ENCODE results near the gene CFAP206. TPM values are rescaled to one million over a fixed set of nuclear protein-coding genes. Genes with fewer than 3 reads are reported as not detected.
A peak's percentile ranks its signal among the peaks of the same experiment; 100 is the strongest.

Gene CFAP206, protein sequence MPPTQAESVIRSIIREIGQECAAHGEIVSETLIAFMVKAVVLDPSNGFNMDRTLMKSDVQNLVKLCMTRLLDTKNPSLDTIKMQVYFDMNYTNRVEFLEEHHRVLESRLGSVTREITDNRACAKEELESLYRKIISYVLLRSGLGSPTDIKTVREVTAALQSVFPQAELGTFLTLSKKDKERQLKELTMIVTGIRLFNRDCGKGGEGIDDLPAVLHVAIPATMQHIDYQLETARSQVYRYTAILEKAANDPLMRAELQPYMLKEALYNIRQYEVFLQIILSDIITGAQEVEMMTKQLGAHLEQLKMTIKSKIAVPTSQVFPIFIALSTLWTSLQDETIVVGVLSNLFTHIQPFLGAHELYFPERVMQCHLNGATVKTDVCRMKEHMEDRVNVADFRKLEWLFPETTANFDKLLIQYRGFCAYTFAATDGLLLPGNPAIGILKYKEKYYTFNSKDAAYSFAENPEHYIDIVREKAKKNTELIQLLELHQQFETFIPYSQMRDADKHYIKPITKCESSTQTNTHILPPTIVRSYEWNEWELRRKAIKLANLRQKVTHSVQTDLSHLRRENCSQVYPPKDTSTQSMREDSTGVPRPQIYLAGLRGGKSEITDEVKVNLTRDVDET
- polyA plus RNA-seq (2013, experiment 1 of 4), result 2.1 TPM
- polyA plus RNA-seq (2013, experiment 2 of 4), result 2.2 TPM
- polyA plus RNA-seq (2013, experiment 3 of 4), result 1.3 TPM
- 1.3 TPM for polyA plus RNA-seq (2013, experiment 4 of 4)

DNA sequence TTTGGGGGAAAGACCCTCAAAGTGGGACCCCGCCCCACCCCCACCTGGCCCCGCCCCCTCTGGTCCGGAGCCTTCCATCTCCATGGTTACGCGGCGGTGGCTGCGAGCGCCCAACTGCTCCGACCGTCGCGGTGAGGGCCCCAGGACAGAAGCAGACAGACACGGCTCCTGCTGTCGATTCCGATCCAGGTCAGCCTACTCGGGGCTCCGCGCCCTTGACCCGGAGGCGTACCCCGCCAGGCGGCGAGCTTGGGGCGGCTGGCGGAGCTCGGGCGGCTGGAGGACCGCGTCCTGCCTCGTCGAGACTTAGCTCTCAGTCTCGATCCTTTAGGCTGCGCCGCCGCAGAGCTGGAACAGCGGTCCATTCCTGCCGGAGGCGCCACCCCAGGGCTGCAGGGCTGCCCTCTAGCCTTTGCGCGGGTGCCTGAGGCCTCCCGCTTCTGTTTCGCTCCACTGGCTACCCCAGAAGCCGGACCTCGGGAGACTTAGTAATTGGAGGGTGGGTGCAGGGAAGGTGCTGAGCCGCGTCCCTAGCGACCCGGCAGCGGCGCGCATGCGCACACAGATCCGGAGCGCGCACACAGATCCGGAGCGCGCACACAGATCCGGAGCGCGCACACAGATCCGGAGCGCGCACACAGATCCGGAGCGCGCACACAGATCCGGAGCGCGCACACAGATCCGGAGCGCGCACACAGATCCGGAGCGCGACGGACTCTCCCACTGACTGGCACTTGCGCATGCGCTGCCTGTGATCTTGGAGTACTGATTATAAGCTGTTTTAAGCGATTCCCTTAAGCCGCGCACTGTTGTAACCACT is at the start of gene CFAP206:
TSS of gene CFAP206 (plus strand) at position 72 of the 820 bp plus-strand sequence. CDS start 1,868 bp downstream, outside the sequence.
- H3K27ac ChIP-seq (ENCODE audit: insufficient read depth, low read depth, low read length, poor library complexity, severe bottlenecking), result peak within 1 kb of the TSS; percentile 76
- H3K9me3 ChIP-seq (ENCODE audit: control insufficient read depth, low read length), result no peaks in the 10 kb centered on the region
- 0% methylated on average over 77 to 82 of the region's 82 CpGs for WGBS, 2 experiments

DNA sequence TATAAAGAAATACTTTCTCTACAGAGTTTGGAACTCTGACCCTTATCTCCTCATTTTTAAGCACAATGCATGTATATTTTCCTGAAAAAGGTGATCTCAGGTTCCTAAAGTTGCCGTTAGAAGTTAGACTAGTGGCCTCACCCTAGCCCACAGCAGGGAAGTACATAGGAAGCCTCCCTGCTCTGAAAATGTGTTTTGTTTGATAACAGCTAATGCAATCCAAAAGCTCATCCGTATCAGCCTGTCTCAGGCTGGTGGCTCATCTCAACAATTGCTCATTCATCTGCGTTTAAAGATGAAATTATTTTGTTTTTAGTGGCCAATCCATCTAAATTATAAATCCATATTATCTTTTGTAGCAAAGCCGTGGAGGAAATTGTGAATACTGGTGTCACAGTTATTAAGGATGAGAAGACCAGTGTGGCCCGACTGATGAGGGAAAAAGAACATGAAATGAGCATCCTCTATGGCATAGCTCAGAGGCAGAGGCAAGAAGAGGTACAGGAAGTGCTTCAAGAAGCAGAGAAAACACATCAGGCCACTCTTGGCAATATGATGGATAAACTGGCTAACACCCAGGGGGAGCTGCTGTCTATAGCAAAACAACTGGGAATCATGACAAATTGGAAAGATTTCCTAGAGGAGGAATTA is 43.0 kb upstream of the CFAP206 start:
- Histone ChIP-seq H3K27ac (ENCODE audit: insufficient read depth, low read depth, low read length, poor library complexity, severe bottlenecking) (no peak overlapping the region), H3K4me1 (ENCODE audit: control insufficient read depth, insufficient read depth, low read length) (no peaks in the 10 kb centered on the region), H3K36me3 (ENCODE audit: control insufficient read depth, insufficient read depth, low read length) (no peaks in the 10 kb centered on the region), H3K4me3 (ENCODE audit: insufficient read depth, low read depth, low read length) (no peak overlapping the region), H3K9me3 (ENCODE audit: control insufficient read depth, low read length) (no peaks in the 10 kb centered on the region), H3K27me3 (ENCODE audit: control insufficient read depth, insufficient read depth, low read length, poor library complexity, severe bottlenecking) (no peaks in the 10 kb centered on the region)
- 95 to 97% methylated on average over 4 to 5 of the region's 5 CpGs for WGBS, 2 experiments

More for the DNA sequence above, at the start of gene CFAP206:
- Histone ChIP-seq H3K4me1 (ENCODE audit: control insufficient read depth, insufficient read depth, low read length) (no peaks in the 10 kb centered on the region), H3K27me3 (ENCODE audit: control insufficient read depth, insufficient read depth, low read length, poor library complexity, severe bottlenecking) (no peaks in the 10 kb centered on the region), H3K36me3 (ENCODE audit: control insufficient read depth, insufficient read depth, low read length) (no peaks in the 10 kb centered on the region), H3K4me3 (ENCODE audit: insufficient read depth, low read depth, low read length) (peak within 1 kb of the TSS; percentile 84)

DNA sequence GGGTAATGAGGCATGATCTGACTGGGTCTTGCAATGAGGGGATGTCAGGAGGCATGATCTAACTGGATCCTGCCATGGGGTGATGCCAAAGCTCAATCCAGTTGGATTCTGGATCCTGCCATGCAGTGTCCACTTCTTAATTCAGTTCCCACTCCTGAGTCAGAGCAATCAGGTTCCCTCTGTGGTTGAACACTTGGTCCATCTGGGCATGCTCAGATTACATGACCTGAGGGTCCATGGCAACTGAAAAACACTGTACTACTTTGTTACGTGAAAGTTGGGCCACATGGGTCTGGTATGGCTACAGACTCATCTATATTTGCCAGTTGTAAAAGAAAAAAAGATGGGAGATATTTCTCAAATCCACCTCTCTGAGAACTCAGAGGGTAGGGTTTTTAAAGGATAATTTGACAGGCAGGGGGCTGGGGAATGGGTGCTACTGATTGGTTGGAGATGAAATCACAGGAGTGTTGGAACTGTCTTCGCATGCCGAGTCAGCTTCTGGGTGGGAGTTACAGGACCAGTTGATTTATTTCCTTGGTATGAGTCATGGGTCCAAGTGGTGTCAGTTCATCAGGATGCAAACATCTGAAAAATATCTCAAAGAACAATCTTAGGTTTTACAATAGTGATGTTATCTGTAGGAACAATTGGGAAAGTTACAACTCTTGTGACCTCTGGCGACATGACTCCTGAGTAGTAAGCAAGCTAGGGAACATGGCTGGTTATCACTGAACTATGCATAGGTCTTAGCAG is 41.5 kb upstream of the CFAP206 start:
- Histone ChIP-seq H3K27ac (ENCODE audit: insufficient read depth, low read depth, low read length, poor library complexity, severe bottlenecking) (no peak overlapping the region), H3K27me3 (ENCODE audit: control insufficient read depth, insufficient read depth, low read length, poor library complexity, severe bottlenecking) (no peaks in the 10 kb centered on the region), H3K4me3 (ENCODE audit: insufficient read depth, low read depth, low read length) (no peak overlapping the region), H3K4me1 (ENCODE audit: control insufficient read depth, insufficient read depth, low read length) (no peaks in the 10 kb centered on the region), H3K9me3 (ENCODE audit: control insufficient read depth, low read length) (no peaks in the 10 kb centered on the region), H3K36me3 (ENCODE audit: control insufficient read depth, insufficient read depth, low read length) (no peaks in the 10 kb centered on the region)
- WGBS, 2 experiments, result 98% methylated on average over 4 of the region's 4 CpGs

DNA sequence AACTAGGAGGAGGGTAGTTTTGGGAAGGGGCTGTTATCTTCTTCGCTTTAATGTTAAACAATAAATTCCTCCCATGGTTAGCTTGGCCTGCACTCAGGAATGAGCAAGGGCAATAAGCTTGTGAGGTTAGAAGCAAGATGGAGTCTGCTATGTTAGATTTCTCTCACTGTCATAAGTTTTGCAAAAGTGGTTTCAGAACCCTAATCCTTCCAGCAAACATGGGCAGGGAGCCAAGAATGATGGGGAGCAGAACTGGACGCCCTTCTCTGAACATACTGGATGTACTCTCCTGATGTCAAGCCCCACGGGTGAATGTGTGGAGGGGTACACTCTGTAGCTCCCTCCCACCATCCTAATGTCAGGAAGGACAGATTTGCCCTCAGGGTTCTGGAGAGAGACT is 40.9 kb upstream of the CFAP206 start:
- Histone ChIP-seq H3K36me3 (ENCODE audit: control insufficient read depth, insufficient read depth, low read length) (no peaks in the 10 kb centered on the region), H3K27me3 (ENCODE audit: control insufficient read depth, insufficient read depth, low read length, poor library complexity, severe bottlenecking) (no peaks in the 10 kb centered on the region), H3K27ac (ENCODE audit: insufficient read depth, low read depth, low read length, poor library complexity, severe bottlenecking) (no peak overlapping the region), H3K9me3 (ENCODE audit: control insufficient read depth, low read length) (no peaks in the 10 kb centered on the region), H3K4me1 (ENCODE audit: control insufficient read depth, insufficient read depth, low read length) (no peaks in the 10 kb centered on the region), H3K4me3 (ENCODE audit: insufficient read depth, low read depth, low read length) (no peak overlapping the region)
- 90 to 92% methylated on average over 3 of the region's 3 CpGs for WGBS, 2 experiments

DNA sequence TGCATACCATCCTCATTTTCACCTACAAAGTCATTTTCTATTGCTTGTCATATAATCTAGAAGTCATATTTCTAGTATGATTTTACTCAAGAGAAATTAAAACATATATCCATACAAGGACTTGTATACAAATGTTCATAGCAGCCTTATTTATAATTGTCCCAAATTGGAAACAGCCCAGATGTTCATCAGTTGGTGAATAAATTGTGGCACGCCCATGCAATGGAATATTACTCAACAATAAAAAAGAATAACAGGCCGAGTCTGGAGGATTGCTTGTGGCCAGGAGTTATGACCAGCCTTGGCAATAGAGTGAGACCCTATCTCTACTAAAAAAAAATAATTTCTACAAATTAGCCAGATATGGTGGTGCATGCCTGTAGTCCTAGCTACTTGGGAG is 34.4 kb upstream of the CFAP206 start:
- Histone ChIP-seq H3K9me3 (ENCODE audit: control insufficient read depth, low read length) (peaks cover 5% of the 10 kb centered on the region), H3K27me3 (ENCODE audit: control insufficient read depth, insufficient read depth, low read length, poor library complexity, severe bottlenecking) (no peaks in the 10 kb centered on the region), H3K4me1 (ENCODE audit: control insufficient read depth, insufficient read depth, low read length) (no peaks in the 10 kb centered on the region), H3K27ac (ENCODE audit: insufficient read depth, low read depth, low read length, poor library complexity, severe bottlenecking) (no peak overlapping the region), H3K36me3 (ENCODE audit: control insufficient read depth, insufficient read depth, low read length) (no peaks in the 10 kb centered on the region), H3K4me3 (ENCODE audit: insufficient read depth, low read depth, low read length) (no peak overlapping the region)
- 88 to 100% methylated on average over 2 of the region's 2 CpGs for WGBS, 2 experiments

DNA sequence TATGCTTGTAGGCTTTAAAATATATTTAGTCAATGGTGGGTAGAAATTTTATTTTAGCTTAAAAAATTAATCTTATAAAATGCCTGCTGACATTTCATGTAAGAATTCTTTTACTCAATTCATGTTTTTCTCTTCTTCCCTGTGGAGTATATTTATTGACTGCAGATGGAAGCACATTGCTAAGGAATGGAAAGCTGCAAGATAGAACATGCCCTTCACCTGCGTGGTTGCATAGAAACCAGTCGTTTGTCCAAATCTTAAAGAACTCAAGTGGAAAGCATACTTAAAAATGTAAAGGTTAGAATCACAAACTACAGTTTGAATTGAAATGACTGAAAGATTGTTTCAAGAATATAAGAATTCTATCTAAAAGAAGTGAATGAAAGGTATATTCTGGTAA is 32.5 kb upstream of the CFAP206 start:
- Histone ChIP-seq H3K4me3 (ENCODE audit: insufficient read depth, low read depth, low read length) (no peak overlapping the region), H3K4me1 (ENCODE audit: control insufficient read depth, insufficient read depth, low read length) (no peaks in the 10 kb centered on the region)
- 93 to 97% methylated on average over 2 of the region's 2 CpGs for WGBS, 2 experiments

DNA sequence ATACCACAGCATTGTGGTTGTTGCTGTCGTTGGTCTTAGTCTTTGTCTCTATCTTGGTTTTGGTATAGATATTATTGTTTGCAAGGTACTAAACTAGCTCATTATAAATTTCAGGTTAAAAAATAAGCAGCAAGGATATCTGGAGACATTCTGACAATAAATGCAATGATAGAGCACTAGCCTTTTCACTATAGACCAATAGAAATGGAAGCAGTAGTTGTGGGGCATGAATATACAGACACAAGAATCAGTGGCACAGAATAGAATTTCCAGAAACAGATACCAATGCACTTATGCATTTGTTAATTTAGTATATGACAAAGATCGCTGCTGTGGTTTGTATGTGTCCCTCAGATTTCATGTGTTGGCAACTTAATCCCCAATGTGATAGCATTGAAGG is 31.1 kb upstream of the CFAP206 start:
- Histone ChIP-seq H3K4me1 (ENCODE audit: control insufficient read depth, insufficient read depth, low read length) (no peaks in the 10 kb centered on the region), H3K27me3 (ENCODE audit: control insufficient read depth, insufficient read depth, low read length, poor library complexity, severe bottlenecking) (no peaks in the 10 kb centered on the region), H3K9me3 (ENCODE audit: control insufficient read depth, low read length) (peaks cover 5% of the 10 kb centered on the region), H3K36me3 (ENCODE audit: control insufficient read depth, insufficient read depth, low read length) (no peaks in the 10 kb centered on the region), H3K27ac (ENCODE audit: insufficient read depth, low read depth, low read length, poor library complexity, severe bottlenecking) (no peak overlapping the region), H3K4me3 (ENCODE audit: insufficient read depth, low read depth, low read length) (no peak overlapping the region)
- WGBS, 2 experiments, result 84 to 92% methylated on average over 2 of the region's 2 CpGs

More for the DNA sequence above, 32.5 kb upstream of the CFAP206 start:
- Histone ChIP-seq H3K27ac (ENCODE audit: insufficient read depth, low read depth, low read length, poor library complexity, severe bottlenecking) (no peak overlapping the region), H3K9me3 (ENCODE audit: control insufficient read depth, low read length) (peaks cover 5% of the 10 kb centered on the region), H3K36me3 (ENCODE audit: control insufficient read depth, insufficient read depth, low read length) (no peaks in the 10 kb centered on the region), H3K27me3 (ENCODE audit: control insufficient read depth, insufficient read depth, low read length, poor library complexity, severe bottlenecking) (no peaks in the 10 kb centered on the region)

DNA sequence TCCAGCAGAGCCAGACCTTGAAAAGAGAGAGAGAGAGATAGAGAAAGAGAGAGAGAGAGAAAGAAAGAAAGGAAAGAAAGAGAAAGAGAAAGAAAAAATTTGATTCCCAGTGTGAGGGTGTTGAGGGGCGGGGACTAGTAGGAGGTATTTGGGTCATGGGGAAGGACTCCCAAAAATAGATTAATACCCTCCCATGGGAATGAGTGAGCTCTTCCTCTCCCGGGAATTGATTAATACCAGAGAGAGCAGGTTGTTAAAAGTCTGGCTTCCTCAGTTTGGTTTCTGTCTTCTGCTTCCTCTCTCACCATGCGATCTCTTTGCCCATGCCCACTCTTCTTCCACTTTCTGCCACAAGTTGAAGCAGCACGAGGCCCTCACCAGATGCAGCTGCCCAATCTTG is 28.8 kb upstream of the CFAP206 start:
- WGBS, 2 experiments, result 96 to 97% methylated on average over 4 of the region's 4 CpGs
- no peaks in the 10 kb centered on the region for H3K9me3 ChIP-seq (ENCODE audit: control insufficient read depth, low read length)

DNA sequence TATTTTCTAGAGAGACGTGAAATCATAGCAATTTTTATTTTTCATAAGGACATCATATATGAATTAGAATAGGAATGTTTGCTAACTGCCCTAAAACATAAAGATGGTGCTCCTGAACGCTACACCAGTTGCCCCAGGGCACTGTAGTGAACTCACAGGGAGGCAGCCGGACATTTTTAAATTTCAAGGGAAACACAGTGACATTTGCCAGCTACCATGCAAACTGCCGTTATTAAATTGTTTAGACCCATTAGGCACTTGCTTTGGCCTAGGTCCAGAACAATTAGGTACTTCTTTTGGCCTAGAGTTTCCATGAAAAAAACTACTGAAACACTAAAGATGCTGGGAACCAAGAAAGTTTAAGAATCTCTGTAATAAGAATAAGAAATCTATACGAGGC is 24.9 kb upstream of the CFAP206 start:
- Histone ChIP-seq H3K27ac (ENCODE audit: insufficient read depth, low read depth, low read length, poor library complexity, severe bottlenecking) (no peak overlapping the region), H3K4me3 (ENCODE audit: insufficient read depth, low read depth, low read length) (no peak overlapping the region), H3K9me3 (ENCODE audit: control insufficient read depth, low read length) (no peaks in the 10 kb centered on the region), H3K4me1 (ENCODE audit: control insufficient read depth, insufficient read depth, low read length) (no peaks in the 10 kb centered on the region), H3K36me3 (ENCODE audit: control insufficient read depth, insufficient read depth, low read length) (no peaks in the 10 kb centered on the region), H3K27me3 (ENCODE audit: control insufficient read depth, insufficient read depth, low read length, poor library complexity, severe bottlenecking) (no peaks in the 10 kb centered on the region)
- WGBS, 2 experiments, result 96 to 98% methylated on average over 4 to 5 of the region's 5 CpGs

More for the DNA sequence above, 28.8 kb upstream of the CFAP206 start:
- H3K4me3 ChIP-seq (ENCODE audit: insufficient read depth, low read depth, low read length), result no peak overlapping the region
- no peak overlapping the region for H3K27ac ChIP-seq (ENCODE audit: insufficient read depth, low read depth, low read length, poor library complexity, severe bottlenecking)
- no peaks in the 10 kb centered on the region for H3K36me3 ChIP-seq (ENCODE audit: control insufficient read depth, insufficient read depth, low read length)
- no peaks in the 10 kb centered on the region for H3K27me3 ChIP-seq (ENCODE audit: control insufficient read depth, insufficient read depth, low read length, poor library complexity, severe bottlenecking)
- H3K4me1 ChIP-seq (ENCODE audit: control insufficient read depth, insufficient read depth, low read length), result no peaks in the 10 kb centered on the region
